Hematopoietic multipotent progenitor cell treated with erythropoietin and hydrocortisone succinate and interleukin-3 and kit ligand, for 8 days (in vitro differentiated cells): ENCODE data around the gene CD276.
"Not testable (repeated sequence)": the region's sequence is repeated elsewhere in the genome, so short reads cannot be mapped to it uniquely, and the experiment has no call there.

Experiments
- DNase-seq: peaks from one replicate; pipeline ENCODE4 v3.0.0-alpha.2; 2015

CD276 gene

DNA sequence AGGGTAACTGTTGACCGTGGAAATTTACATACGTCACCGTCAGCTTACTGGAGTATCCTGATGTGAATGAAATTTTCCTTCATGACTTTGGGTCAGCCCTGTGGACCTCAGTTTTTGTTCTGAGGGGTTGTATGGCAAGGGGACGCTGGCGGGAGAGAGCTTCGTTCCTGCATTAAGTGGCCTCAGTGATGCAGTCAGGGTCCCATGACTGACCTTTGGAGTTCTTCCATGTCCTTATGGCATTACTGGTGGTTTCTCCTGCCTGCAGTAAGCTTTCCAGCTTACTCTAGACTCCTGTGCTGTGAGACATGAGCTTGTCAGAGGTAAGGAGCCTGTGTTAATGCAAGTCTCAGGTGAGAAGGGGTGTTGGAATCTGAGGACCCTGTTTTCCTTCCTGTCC is 1.8 kb downstream of the CD276 start:
- DNase-seq: no peak

DNA sequence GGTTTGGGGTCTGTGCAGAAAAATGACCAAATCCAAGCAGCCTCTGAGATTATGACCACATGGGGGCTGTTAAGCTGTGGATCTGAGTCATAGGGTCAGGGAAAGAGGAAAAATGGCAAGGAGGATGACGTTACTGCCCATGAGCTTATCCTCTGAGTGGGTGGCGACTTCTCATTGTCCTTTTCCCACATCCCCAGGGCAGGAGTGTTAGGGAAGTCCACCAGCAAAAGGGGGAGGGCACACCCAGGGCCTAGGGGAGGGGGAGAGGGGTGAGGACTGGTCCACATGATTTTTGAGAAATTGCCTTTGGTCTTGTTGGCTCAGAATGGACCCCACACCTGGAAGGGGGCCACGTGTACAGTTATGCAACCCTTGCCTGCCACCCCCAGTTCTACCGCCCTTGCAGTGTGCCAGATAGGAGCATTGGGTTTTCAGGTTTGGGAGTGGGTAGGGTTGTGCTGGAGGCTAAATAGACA is 2.6 kb downstream of the CD276 start:
- DNase-seq: no peak

DNA sequence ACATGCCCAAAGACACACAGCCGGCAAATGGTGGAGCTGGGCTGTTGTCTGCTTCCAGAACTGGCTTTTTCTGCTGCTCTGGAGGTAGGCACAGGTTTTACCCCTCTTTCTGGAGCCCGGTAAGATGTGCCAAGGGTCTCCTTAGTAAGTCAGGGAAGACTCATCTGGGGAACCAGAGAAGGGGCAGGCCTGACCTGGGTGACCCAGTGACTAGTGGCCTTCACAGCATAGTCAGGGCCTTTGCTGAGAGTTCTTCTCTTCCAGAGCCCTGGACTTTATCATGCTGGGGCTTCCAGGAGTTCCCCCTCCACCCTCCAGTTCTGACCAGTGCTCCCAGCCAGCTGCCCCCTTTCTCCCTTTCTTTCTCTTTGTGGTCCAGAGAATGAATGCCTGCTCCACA is 3.2 kb downstream of the CD276 start:
- no peak for DNase-seq

- peak; percentile 50 for DNase-seq
Observed at GRCh38 chr15:73688455-73688854, 4.3 kb downstream of the CD276 start.

DNA sequence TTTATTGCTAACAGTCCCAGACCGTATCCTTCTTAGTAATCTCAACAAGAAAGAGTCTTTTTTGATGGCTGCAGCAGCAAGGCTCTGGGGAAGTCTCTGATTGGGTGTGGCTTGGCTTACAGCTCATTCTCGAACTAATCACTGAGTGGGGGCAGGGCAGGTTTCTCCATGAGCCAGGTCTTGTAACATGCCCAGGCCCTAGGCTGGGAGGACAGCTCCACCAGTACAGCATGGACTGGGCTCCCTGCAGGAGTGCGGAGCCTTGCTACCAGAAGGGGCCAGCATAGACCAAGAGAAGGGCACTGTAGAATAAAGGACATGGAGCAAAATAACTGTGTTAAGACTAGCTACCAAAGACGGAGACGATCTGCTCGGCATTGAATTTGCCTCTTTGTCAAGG is 7.2 kb downstream of the CD276 start:
- DNase-seq: no peak

GRCh38 chr15:73694419-73694818 is 10.2 kb downstream of the CD276 start:
- DNase-seq: no peak

DNA sequence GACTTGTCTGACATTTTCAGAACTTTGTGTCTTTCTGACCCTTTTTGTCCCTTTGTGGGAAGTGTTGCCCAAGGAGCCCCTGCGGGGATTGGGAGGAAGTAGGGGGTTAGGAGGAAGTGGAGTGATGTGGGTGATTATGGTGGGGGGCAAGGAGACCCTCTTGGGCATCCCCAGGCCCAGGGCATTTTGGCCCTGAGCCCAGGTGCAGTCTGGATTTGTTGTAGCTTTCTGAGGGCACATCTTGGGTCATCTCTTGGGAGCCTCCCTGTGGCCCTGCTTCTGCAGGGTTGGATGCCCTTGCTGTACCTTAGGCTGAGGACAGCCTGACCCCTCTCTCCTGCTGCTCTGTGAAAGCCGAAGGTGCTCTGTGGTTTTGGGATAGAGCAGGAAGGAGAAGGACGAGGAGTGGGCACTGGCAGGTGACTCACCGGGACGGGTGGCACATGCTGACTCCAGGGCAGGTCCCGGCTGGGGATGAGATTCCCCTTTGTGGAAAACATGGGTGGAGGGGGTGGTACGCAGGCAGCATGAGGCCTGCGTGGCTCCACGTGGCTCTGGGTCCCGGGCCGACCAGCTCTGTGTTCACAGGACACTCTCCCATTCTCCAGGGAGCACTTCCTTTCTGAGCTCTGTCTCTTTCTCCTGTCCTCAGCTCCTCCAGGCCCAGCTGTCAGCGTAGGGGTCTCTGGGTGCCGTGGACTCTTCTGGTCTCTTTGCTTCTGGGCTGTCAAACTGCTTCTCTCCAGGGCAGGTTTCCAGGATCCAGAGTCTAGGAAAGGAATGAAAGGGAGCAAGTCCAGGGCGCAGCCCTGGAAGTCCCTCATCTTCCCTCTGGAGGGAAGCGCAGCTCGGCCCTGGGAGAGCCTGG is 11.8 kb downstream of the CD276 start:
- DNase-seq: no peak

GRCh38 chr15:73696641-73697001 is 12.4 kb downstream of the CD276 start:
- DNase-seq: no peak

- peak; percentile 30 for DNase-seq
Observed at GRCh38 chr15:73697033-73697467, 12.9 kb downstream of the CD276 start.

GRCh38 chr15:73699249-73700040 is 15.3 kb downstream of the CD276 start:
- DNase-seq: no peak

- DNase-seq: peak; percentile 68
Observed at GRCh38 chr15:73700041-73700842, 16.1 kb downstream of the CD276 start.

GRCh38 chr15:73702311-73703239 is 18.4 kb downstream of the CD276 start:
- not testable (repeated sequence) for DNase-seq

- DNase-seq: not testable (repeated sequence)
Observed at GRCh38 chr15:73703601-73704000, 19.4 kb downstream of the CD276 start.

GRCh38 chr15:73704142-73704868 is 20.1 kb downstream of the CD276 start:
- not testable (repeated sequence) for DNase-seq

GRCh38 chr15:73704869-73705645 is 20.9 kb downstream of the CD276 start:
- peak; percentile 60 for DNase-seq

DNA sequence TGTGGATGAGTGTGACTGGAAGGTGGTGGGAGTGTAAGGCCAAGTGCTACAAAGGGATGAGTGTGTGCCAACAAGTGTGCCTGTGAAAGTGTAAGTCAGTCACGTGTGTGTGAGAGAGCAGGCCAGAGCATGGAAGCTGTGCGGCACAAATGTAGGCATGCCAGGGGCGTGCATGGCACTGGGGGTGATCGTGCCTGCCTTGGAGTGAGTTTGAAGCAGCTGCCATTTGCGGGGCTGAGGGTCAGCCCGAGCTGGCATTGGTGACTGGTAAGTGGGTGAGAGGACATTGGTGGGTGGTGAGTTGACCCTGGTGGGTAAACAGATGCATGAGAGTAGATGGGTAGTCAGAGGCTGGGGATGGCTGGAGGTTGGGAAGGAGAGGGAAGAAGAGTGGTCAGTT is 24.5 kb downstream of the CD276 start:
- DNase-seq: no peak

- DNase-seq: no peak
Observed at GRCh38 chr15:73709241-73709640, 25.1 kb downstream of the CD276 start.

DNA sequence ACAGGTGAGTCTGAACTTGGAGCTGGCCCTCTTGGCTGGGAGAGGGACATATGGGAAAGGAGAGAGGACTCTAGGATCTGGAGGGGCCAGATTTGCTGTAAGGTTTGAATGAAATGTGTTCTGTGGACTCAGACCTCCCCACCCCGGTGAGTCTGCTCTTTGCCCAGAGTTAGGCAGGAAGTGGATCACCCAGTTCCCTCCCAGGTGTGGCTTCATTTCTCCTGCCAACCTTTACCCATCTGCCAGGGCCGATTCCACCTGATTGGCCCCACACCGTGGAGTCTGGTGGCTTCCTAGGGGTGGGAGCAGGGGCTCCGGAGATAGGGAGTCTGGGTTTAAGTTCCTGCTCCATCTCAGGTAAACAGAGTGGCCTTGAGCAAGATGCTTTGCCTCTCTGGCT is 25.5 kb downstream of the CD276 start:
- no peak for DNase-seq

- no peak for DNase-seq
Observed at GRCh38 chr15:73710321-73710720, 26.1 kb downstream of the CD276 start.

DNA sequence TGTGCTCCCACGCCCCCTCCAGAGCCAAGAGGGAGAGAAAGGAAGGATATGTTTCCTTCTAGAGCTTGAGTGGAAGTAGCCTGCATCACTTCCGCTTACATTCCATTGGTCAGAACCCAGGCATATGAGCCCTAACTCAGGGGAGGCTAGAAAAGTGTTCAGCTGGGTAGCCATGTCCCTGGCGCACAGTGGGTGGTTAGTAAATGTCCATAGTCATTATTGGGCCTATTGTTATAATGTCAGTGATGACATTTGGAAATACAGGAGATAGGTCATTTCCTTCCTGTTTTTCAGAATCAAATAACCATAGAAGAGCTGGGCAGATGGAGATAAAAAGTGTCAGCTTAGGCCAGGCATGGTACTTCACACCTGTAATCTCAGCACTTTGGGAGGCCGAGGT is 27.3 kb downstream of the CD276 start:
- no peak for DNase-seq
